ENCODE measurements around the gene AMACR. TPM values are rescaled to one million over a fixed set of nuclear protein-coding genes. Genes with fewer than 3 reads are reported as not detected.

AMACR gene
- total and polyA plus RNA-seq, 2 of the 8 experiments (the other 6 are each of a cell fraction or from before 2014, with no cell fraction given) = 9.1 to 12.6 TPM

- no peaks in the 10 kb centered on the region for H4K20me1 ChIP-seq (replicated peaks in 1 of 2; ENCODE audit: control insufficient read depth in 1 of 2, insufficient read depth in 2 of 2, low read length in 2 of 2)
- no peak overlapping the region for H2AFZ ChIP-seq (ENCODE audit: low read length)
- no peak overlapping the region for H3K9ac ChIP-seq (replicated peaks in 1 of 4; ENCODE audit: extremely low read depth in 1 of 4, low read depth in 3 of 4, low read length in 3 of 4)
- H3K36me3 ChIP-seq (ENCODE audit: control insufficient read depth in 2 of 4, insufficient read depth in 4 of 4, low read length in 3 of 4) = no peaks in the 10 kb centered on the region; a peak in 1 of 8 replicates
- no peaks in the 10 kb centered on the region for H3K9me3 ChIP-seq (ENCODE audit: insufficient read depth in 2 of 2, low read depth in 1 of 2, low read length in 1 of 2)
- H2BK12ac ChIP-seq (ENCODE audit: low read depth, low read length) = no peak overlapping the region
- no peaks in the 10 kb centered on the region for H3K4me1 ChIP-seq (replicated peaks in 1 of 4; ENCODE audit: control insufficient read depth in 3 of 4, insufficient read depth in 4 of 4, low read length in 3 of 4)
- H3K27me3 ChIP-seq (replicated peaks in 1 of 4; ENCODE audit: control insufficient read depth in 3 of 4, extremely low read depth in 1 of 4, insufficient read depth in 3 of 4, low read length in 3 of 4) = no peaks in the 10 kb centered on the region
- H3K23ac ChIP-seq (ENCODE audit: insufficient read length) = no peak overlapping the region
- POLR2A ChIA-PET (ENCODE audit: partially characterized antibody) = no interaction called here
- no peak overlapping the region for H3K14ac ChIP-seq (ENCODE audit: insufficient read length)
- no peak overlapping the region for H2BK120ac ChIP-seq (replicated peaks; ENCODE audit: low read depth, low read length)
- no peak overlapping the region for H3K56ac ChIP-seq (replicated peaks; ENCODE audit: insufficient read length, low read depth, low read length)
- CTCF ChIA-PET (ENCODE audit: partially characterized antibody) = interaction anchor here (0.8 to 1.8 kb wide), 2 partner anchors 10 to 83 kb away, joined by 3 to 4 read pairs; partner anchors contain the start of gene C1QTNF3
- no peak overlapping the region for H4K8ac ChIP-seq (ENCODE audit: extremely low read depth, insufficient read depth, low read length)
- H3K27ac ChIP-seq (ENCODE audit: low read depth, low read length) = no peak overlapping the region
- no peaks in the 10 kb centered on the region for H3K23me2 ChIP-seq (ENCODE audit: low read depth, low read length)
- no peak for FAIRE-seq
- no peak overlapping the region for H2BK5ac ChIP-seq (ENCODE audit: low read depth, low read length)
- no peaks in the 10 kb centered on the region for H3K79me2 ChIP-seq (ENCODE audit: control insufficient read depth in 1 of 2, insufficient read depth in 2 of 2, low read length in 2 of 2)
- TF ChIP-seq HDAC2 (IDR thresholded peaks at IDR 0.05; ENCODE audit: borderline replicate concordance in 1 of 2, low read depth in 2 of 2, low read length in 2 of 2) = no peak
- TF ChIP-seq SP2 (IDR thresholded peaks at IDR 0.05; ENCODE audit: low read length) = no peak
- no peaks in the 10 kb centered on the region for H3K79me1 ChIP-seq (ENCODE audit: low read depth, low read length)
- H2BK20ac ChIP-seq (ENCODE audit: low read length) = no peak overlapping the region
- H2BK15ac ChIP-seq (ENCODE audit: low read length) = no peak overlapping the region
- 72% methylated on average over 2 of the region's 2 CpGs; no CpG with 5 or more reads in 1 of the 2 experiments for WGBS, 2 experiments (ENCODE audit: extremely low coverage in 1 of 2, insufficient coverage in 1 of 2, insufficient read length in 1 of 2, insufficient replicate concordance in 2 of 2, low coverage in 1 of 2, low lambda C conversion rate in 2 of 2, missing lambda C conversion rate in 1 of 2)
- no peak overlapping the region for H3K4me3 ChIP-seq (ENCODE audit: extremely low read depth in 1 of 4, insufficient read depth in 2 of 4, low read depth in 3 of 4, low read length in 4 of 4)
- no peak overlapping the region for H4K5ac ChIP-seq (ENCODE audit: insufficient read length, low read depth, low read length)
- no peak overlapping the region for H4K91ac ChIP-seq (replicated peaks; ENCODE audit: insufficient read length, low read length)
- H3K18ac ChIP-seq (ENCODE audit: extremely low read depth, low read length) = no peak overlapping the region
- no peak overlapping the region for H3K4ac ChIP-seq (replicated peaks; ENCODE audit: insufficient read length, low read depth, low read length)
- H2AK5ac ChIP-seq (ENCODE audit: low read depth, low read length) = no peak overlapping the region
- no peak overlapping the region for H3K4me2 ChIP-seq (ENCODE audit: insufficient read depth in 1 of 2, low read depth in 2 of 2, low read length in 2 of 2)
- no peak for DNase-seq (ENCODE audit: low read depth in 1 of 2, low spot score in 2 of 2)
These were observed 45.3 kb upstream of the AMACR start for GRCh38 chr5:34053133-34053532.

All from H1 (cell line).